OCI-LY7 (cell line): ENCODE data around the gene CRTAC1.

Source experiments
- EZH2phosphoT487 ChIP-seq: fragments of 200-600 bp; sonication (generic); IDR thresholded peaks from 2 replicates; pipeline ENCODE4 v1.6.1; 2018; ENCODE audit warnings: low read depth, borderline replicate concordance, mild to moderate bottlenecking, mixed run types, antibody characterized with exemption, low read length, moderate library complexity, mixed read lengths
- TF ChIP-seq, protein P1 (sequence below): fragments of 200-600 bp; sonication (generic); conservative IDR thresholded peaks from 2 replicates; pipeline ENCODE4 v1.5.1; 2014; ENCODE audit warnings: mild to moderate bottlenecking, antibody characterized with exemption, low read length, moderate library complexity, mixed read lengths

DNA sequence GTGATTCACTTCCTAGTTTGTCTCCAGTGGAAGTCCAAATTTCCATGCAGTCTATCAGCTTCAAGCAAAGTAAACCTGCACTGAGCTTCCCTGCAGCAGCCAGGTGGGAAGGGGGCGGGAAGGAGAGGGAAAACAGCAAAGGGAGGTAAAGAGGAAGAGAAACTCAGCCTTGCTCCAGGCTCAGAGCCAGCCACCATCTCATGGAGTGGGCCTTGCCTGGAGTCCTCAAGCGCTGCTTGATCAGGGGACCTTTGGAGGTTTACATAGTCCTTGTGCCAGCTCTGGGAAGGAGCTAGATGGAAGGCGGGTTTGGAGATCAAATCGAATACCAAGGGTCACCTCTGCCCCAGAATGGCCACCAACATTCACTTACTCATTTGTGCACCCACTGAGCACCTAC is 7.4 kb downstream of the CRTAC1 start:
- TF ChIP-seq, protein P1, sequence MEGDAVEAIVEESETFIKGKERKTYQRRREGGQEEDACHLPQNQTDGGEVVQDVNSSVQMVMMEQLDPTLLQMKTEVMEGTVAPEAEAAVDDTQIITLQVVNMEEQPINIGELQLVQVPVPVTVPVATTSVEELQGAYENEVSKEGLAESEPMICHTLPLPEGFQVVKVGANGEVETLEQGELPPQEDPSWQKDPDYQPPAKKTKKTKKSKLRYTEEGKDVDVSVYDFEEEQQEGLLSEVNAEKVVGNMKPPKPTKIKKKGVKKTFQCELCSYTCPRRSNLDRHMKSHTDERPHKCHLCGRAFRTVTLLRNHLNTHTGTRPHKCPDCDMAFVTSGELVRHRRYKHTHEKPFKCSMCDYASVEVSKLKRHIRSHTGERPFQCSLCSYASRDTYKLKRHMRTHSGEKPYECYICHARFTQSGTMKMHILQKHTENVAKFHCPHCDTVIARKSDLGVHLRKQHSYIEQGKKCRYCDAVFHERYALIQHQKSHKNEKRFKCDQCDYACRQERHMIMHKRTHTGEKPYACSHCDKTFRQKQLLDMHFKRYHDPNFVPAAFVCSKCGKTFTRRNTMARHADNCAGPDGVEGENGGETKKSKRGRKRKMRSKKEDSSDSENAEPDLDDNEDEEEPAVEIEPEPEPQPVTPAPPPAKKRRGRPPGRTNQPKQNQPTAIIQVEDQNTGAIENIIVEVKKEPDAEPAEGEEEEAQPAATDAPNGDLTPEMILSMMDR, result no peak
- TF ChIP-seq EZH2phosphoT487, result no peak
